ENCODE data around the gene PLGLB1.
"Not testable (repeated sequence)": the region's sequence is repeated elsewhere in the genome, so short reads cannot be mapped to it uniquely, and the experiment has no call there.

Gene PLGLB1

DNA sequence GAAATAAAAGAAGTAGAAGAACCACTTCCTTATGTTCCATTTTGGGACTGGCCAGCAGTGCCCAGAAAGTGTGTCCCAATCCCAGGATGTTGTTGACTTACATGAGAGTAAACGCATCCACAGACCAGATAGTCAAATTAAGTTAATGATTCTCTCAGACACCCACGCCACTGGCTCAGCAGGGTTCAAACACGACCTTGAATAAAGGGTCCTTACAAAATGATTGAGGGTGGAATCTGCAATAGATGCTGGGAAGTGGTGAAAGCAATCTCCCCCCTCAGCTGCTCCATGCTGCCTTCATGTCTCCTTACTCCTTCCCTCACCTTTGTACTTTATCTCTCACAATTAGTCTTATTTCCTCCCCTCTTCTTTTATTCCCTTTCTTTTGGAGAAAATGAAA, at the start of gene PLGLB1:
TSS of gene PLGLB1 (minus strand) at position 101 of the 400 bp plus-strand sequence. CDS start at position 40, 61 bp downstream.
- DNase-seq = not testable (repeated sequence)

DNA sequence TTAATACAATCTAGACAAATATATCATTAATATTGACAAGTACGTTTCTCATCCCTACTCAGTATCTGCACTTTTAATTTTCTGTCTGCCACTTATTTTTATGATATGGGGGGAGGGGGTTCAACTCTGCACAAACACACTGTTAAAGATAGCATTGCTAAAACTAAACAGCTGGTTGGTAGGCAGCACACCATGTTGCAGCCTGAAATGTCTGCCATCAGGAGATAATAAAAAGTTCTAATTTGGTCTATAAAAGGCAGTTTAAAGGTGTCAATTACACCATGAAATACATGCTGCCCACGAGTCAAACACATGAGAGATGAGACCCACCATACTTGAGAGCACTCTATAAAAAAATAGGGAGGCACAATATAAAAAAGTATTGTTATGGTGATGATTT, 42.7 kb upstream of the PLGLB1 start:
- not testable (repeated sequence) for DNase-seq

DNA sequence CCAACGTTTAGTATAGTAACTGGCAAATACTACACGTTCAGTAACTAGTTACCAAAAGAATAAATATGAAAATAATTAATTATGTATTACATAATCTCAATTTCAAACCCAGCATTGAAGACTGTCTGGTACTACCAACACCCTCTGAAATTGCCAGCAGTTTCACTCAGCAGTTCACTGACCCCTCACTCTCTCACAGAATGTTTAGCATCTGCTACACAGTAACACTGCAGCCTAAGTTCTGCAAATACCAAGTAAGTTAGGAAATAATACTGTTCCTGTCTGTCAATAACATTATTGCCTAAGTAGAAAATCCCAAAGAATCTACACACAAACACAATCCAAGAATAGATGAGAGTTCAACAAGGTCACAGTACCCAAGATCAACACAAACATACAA, 41.8 kb upstream of the PLGLB1 start:
- DNase-seq = not testable (repeated sequence)

DNA sequence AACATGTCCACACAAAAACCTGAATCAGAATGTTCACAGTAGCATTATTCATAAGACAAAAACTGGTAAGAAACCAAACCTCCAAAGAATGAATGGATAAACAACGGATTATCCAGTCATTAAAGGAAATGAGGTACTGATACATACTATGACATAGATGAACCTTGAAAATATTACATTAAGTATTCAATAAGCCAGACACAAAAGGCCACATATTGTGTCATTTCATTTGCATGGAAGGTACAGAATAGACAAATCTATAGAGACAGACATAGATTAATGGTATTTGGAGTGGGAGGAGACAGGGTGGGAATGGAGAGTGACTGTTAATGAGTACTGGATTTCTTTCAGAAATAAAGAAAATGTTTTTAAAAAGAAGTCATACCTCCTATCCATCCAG, 39.9 kb upstream of the PLGLB1 start:
- not testable (repeated sequence) for DNase-seq

DNA sequence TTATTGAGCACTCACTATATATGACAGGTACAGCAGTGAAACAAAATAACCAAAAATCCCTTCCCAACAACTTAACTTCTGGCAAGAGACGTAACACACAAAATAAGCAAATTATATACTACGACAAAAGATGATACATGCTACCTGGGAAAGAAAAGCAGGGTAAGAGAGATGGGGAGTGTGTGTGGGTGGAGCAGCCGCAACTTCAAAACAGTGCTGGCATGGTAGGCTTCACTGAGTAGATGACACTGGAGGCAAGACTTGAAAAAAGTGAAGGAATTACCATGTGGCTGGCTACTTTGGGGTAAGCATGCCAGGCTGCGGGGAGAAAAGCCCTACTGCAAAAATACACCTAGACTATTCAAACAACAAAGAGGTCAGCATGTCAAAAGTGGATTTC, 36.0 kb upstream of the PLGLB1 start:
- DNase-seq = not testable (repeated sequence)

DNA sequence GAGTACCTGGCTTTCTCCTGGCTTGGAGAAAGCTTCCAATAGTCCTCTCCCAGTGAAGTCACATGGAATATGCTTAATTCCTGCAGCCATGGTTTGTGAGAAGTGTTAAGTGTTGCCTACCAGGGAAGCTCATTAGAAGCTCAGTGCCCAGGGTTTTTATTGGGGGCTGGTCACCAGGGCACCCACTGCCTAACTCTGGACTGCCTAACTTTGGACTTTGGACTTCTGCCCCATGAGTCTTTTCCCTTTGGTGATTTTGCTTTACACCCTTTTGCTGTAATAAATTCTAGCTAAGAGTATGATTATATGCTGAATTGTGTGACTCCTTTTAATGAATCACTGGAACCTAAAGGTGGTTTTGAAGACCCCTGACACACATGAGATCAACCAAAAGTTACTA, 35.2 kb upstream of the PLGLB1 start:
- not testable (repeated sequence) for DNase-seq

DNA sequence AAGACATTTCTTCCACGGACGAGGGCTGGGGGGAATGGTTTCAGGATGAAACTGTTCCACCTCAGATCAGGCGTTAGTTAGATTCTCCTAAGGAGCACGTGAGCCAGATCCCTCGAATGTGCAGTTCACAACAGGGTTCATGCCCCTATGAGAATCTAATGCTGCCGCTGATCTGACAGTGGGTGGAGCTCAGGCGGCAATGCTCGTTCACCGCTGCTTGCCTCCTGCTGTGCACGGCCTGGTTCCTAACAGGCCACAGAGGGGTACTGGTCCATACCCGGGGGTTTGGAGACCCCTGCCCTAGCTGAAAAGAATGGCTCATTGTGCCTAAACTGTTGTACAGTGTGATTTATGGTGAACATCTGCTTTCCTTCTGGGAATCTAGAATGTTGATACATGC, 34.8 kb upstream of the PLGLB1 start:
- DNase-seq = not testable (repeated sequence)

DNA sequence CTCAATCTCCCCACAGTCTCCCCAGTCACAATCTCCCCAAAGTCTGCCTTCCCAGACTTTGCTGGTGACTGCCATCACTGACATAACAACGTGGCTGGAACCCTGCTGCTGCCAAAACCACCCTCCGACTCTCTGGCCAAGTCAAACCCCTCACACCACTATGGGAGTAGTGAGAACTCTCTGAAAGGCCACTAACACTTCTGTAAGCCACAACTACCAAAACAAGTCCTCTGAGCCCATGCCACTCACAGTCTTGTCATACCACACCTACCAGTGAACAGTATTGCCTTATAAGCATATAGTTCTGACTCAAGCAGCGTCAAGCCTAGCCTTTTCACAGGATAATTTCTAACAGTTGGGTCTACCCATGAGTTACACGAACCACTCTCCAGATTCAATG, 32.7 kb upstream of the PLGLB1 start:
- DNase-seq = not testable (repeated sequence)

DNA sequence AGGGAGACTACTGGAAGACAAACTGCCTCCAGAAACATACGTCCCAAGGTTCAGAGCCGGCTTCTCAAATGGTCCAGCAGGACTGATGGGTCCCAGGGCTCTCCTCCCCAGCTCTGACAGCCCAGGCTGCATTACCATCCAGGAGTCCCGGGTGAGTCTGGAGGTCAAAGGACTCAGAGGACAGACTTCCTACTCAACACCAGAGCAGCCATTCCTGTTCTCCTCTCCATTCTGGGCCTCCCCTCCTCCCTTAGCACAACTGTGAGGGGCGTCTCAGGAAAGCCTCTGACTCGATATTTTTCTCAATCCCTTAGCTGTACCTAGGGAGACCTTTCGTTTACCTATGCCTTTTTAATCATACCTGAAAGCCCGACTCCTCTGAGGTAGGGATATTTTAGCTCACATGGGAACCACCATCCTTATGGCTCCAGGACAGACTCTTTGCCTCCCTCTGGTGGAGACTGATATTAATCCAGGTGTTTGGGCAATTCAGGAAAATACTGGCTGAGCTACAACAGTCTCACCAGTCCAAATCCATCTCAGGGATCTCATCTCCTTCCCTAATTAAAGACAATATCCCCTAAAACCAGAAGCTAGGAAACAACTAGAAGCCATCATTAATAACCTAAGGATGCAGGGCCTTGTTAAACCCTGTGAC, 19.8 kb upstream of the PLGLB1 start:
- DNase-seq = not testable (repeated sequence)

DNA sequence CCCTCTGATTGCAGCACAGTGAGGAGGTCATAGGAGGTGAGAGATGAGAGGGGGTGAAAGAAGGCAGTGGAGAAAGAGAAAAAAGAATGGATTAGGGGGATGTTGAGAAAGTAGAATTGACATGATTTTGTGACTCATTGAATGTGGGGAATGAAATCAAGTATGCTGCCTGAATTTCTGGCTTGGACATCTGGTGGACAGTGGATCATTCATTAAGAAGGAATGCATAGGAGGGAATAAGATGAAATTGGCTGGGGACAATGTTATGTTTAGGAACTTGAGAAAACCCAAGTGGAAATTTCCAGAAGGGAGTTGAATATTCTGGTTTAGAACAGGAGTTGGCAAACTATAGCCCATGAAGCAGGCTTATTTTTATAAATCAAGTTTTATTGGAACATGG, 7.0 kb upstream of the PLGLB1 start:
- not testable (repeated sequence) for DNase-seq

DNA sequence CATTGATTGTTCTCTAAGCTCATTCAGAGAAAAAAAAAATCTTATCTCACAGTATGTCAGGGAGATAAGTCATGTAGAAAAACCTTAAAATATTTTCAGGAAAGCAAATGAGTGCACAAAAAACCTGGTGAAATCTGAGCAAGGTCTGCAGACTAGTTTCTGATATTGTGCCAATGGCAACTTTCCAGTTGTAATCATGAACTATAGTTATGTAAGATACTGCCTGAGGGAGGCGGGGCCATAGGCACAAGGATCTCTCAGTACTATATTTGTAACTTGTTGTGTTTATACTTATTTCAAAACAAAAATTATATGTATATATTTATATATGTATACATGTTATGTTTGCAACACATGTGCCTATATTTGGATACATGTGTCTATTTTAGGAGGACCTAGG, 5.2 kb upstream of the PLGLB1 start:
- DNase-seq = not testable (repeated sequence)

DNA sequence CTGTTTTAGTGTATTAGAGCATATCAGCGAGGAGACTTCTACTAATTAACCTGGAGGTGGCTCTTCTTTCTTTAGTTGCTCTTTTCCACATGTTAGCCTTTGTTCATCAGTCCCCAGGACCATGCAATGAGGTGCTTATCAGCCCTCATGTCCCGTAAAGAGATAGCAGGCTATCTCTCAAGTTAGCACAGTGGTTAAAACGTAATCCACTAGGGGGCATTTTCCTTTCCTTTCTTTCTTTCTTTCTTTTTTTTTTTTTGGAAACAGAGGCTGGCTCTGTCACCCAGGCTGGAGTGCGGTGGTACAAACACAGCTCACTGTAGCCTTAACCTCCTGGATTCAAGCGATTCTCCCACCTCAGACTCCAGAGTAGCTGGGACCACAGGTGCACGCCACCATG, 4.3 kb upstream of the PLGLB1 start:
- DNase-seq = not testable (repeated sequence)

DNA sequence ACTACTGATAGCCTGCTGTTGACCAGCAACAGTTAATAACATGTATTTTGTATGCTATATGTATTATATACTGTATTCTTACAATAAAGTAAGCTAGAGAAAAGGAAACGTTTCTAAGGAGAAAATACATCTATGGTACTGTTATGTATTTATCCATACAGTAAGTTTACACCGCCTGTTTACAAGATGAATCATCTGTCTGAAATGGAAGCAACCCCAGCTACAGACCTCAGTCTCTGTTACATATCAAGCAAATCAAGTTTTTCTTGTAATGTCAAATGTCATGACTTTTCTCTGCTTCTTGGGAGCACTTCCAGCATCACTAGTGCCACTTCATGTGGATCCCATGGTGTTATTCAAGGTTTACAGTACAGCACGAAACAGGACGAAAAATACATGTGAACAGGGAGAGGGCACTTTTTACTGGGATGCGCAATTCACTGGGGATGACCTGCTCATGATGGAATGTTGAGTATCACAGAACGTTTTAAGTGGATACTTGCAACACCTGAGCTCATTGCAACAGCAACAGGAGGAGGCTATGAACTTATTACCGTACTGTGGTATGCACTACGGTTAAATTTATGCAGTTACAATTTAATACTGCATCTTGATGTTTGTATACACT, 2.5 kb upstream of the PLGLB1 start:
- not testable (repeated sequence) for DNase-seq

DNA sequence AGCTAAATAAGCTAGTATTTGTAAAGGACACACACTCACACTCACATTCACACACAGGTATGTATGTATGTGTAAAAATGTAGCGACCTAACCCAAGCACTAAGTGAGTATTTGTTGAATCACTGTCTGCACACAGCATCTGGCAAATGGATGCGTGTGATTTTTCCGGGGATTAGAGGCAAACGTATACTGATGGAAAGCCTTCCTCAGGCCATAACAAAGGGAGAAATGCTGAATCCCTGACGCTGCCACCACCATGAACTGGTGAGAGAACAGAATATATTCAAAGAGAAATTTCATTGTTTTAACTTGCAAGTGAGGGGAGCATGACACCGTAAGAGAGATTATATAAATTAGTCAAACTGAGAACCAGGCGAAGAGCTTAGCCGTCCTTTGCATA, 601 bp downstream of the PLGLB1 start:
- not testable (repeated sequence) for DNase-seq

DNA sequence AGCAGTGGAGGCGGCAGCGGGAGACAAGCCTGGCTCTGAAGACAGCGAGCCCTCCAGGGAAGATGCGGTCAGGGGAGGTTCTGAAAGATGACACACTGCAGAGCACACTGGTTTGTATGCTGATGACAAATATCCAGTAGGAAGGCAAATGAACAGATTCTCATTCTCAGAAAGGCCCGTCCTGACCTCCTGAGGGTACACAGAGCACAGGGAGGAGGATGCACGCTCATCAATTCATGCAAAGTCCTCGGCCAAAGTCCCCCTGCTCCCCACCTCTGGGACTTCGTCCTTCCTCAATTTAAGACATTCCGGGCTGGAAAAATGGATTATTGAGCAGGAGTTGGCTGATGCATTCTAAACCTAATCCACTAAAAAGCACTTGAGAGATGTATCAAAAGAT, 2.6 kb downstream of the PLGLB1 start:
- DNase-seq = not testable (repeated sequence)

DNA sequence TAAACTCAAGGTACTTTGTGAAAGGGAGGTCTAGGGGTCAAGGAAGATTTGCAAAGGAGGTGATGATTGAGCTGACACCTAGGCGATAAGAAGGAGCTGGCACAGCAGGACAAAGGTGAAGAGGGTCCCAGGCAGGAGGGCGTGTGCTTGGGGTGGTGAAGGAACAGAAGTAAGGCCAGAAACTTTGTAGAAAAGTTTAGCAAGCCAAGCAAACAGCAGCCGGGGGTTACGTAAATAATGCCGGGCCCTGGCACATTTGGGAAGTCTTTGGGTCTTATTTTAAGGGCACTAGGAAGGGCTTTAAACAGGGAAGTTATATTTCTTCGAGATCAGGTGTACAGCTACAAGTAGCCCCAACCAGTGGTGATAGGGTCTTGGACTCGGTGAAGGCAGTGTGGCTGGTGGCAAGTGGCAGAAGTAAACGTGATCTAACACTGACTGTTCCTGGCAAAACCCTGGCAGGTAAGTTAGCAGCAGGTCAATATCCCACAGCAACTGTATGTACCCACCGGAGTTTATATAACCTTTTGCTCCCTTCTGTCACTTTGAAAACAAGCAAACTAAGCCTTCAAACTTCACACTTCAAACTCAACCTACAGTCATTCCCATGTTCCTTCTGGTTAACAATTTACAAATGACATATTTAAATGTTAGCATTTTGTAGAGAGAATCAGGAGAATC, 7.0 kb downstream of the PLGLB1 start:
- DNase-seq = not testable (repeated sequence)

DNA sequence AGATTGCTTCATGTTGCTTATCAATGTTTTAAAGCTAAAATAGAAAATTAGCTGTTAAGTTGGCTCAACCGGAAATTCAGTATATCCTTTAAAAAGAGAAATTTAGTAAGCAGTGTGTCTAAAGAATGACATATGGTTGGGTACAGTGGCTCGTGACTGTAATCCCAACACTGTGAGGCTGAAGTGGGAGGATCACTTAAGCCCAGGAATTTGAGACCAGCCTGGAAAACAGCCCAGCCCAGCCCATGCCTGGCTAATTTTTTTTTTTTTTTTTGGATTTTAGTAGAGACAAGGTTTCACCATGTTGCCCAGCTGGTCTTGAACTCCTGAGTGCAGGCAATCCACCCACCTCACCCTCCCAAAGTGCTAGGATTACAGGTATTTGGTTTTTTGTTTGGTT, 17.2 kb downstream of the PLGLB1 start:
- DNase-seq = not testable (repeated sequence)
